DMS153 treated with DMSO at 0.1 percent for 48 hours (cell line): ENCODE results near the gene TCTN3.
"Not testable (repeated sequence)": the region's sequence is repeated elsewhere in the genome, so short reads cannot be mapped to it uniquely, and the experiment has no call there.

Experiments used
- DNase-seq: peaks from one replicate; lab custom pipeline; 2025; ENCODE audit not compliant: unreplicated experiment; lab: John Stamatoyannopoulos, UW

Gene TCTN3

GRCh38 chr10:95693668-95694534 lies at the start of gene TCTN3:
Gene TCTN3 (minus strand): TSS chr10:95693927. CDS start chr10:95693899, 28 bp downstream.
- peak; percentile 96 for DNase-seq

GRCh38 chr10:95742962-95743535 lies 49.3 kb upstream of the TCTN3 start:
- no peak for DNase-seq

DNA sequence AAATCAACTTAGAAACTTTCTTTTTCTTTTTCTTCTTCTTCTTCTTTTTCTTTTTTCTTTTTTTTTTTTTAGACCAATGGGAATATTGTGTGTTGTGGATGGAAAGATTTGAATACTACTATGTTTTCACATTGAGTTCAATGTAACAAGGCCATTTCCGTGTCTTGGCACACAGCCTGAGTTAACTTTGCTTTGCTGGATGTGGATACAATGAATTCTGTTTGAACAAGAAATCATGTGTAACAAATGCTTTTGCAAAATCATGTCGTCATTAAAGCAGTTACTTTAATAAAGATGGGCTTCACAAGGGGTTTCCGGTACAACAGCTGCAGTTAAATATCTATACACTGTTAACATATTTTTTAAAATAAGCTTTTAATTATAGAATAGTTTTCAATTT lies 48.8 kb upstream of the TCTN3 start:
- peak; percentile 80 for DNase-seq

- DNase-seq, result peak; percentile 27
Measured at GRCh38 chr10:95741807-95742467, 48.2 kb upstream of the TCTN3 start.

DNA sequence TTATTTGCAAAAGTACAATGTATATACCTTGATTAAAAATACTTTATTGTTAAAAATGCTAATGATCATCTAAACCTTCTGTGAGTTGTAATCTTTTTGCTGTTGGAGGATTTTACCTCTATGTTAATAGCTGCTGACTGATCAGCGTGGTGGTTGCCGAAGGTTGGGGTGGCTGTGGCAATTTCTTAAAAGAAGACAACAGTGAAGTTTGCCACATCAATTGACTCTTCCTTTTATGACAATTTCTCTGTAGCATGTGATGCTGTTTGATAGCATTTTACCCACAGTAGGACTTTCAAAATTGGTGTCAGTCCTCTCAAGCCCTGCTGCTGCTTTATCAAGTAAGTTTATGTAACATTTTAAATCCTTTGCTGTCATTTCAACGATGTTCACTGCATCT lies 45.3 kb upstream of the TCTN3 start:
- no peak for DNase-seq

DNA sequence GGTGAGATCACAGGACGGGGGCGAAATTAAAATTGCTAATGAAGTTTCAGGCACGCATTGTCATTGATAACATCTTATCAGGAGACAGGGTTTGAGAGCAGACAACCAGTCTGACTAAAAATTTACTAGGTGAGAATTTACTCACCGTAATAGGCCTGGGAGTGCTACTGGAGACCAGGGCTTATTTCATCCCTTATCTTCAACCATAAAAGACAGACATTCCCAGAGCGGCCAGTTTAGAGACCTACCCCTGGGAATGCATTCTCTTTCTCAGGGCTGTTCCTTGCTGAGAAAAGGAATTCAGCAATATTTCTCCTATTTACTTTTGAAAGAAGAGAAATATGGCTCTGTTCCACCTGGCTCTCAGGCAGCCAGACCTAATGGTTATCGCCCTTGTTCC lies 39.2 kb upstream of the TCTN3 start:
- not testable (repeated sequence) for DNase-seq

GRCh38 chr10:95730233-95730632 lies 36.5 kb upstream of the TCTN3 start:
- no peak for DNase-seq

- DNase-seq, result no peak
Measured at GRCh38 chr10:95729323-95730055, 35.8 kb upstream of the TCTN3 start.

DNA sequence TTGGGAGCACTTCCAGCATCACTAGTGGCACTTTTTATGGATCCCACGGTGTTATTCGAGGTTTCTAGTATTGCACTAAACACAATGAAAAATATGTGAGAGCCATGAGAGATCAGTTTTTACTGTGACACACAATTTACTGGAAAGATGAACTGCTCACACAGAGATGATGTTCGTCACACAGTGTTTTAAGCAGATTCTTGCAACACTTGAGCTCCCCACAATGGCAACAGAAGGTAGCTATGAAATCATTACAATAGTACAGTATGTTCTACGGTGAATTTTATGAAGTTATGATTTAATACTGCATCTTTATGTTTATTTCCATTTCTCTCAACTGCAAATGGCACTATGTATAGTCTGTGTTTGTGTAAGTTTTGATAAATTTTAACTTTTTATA lies 34.8 kb upstream of the TCTN3 start:
- DNase-seq, result no peak

- not testable (repeated sequence) for DNase-seq
Measured at GRCh38 chr10:95722496-95722895, 28.8 kb upstream of the TCTN3 start.

DNA sequence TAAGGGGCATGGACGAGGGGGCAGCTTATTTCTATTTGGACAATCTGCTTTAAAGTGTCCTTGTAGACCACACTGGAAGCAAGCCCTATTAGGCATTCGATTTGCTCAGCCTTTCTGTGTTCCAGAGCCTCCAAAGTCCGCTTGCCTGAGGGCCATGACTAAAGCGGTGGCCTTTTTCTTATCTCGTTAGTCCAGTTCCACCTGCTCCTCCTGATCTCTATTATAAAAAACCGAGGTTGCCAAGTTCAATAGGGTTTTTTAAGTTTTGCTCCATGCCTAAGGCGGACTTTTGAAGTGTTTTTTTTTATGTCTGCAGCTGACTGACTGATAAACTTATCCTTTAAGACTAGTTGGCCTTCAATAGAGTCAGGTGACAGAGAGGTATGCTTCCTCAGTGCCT lies 27.0 kb upstream of the TCTN3 start:
- DNase-seq, result not testable (repeated sequence)

DNA sequence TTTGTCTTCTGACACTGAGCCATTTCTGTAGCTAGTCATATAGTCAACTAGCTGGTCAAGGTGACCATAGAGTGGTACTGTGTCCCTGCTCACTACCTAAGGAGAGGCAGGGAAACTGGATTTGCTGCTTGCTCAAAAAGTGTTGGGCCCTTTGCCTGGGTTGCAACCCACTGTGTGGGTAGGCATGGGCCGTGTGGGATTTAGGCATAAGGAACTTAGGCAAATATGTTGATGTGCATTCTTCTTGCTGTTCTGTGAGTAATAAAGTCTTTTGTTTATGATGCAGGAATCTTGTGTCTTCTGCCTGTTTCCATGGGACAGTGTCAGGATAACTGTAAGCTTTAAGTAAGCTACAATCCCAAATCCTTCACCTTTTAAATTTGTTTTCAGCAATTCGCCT lies 23.1 kb upstream of the TCTN3 start:
- no peak for DNase-seq

DNA sequence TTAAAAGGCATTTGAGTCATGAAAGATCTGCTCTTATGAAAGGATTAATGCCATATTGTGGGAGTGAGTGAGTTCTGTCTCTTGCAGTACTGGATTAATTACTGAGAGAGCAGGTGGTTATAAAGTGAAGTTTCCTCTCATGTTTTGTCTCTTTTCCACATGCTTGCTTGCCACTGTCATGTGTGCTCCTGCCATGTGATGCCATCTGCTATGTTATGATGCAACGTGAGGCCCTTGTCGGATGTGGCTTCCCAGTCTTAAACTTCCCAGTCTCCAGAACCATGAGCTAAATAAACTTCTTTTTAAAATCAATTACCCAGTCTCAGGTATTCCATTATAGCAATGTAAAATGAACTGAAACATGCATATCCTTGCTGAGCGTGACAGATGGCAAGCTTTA lies 22.7 kb upstream of the TCTN3 start:
- DNase-seq, result no peak

DNA sequence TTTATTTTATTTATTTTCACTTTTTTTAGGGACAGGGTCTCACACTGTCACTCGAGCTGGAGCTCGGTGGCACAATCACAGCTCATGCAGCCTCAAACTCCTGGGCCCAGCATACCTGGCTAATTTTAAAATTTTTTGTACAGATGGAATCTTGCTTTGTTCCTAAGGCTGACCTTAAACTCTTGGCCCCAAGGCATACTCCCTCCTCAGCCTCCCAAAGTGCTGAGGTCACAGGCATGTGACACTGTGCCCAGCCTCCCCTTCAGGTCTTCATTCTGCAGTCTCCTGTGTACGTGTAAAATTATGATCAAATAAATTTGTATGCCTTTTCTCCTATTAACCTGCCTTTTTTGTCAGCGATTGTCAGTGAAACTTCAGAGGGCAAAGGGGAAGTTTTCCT lies 17.8 kb upstream of the TCTN3 start:
- DNase-seq, result no peak

DNA sequence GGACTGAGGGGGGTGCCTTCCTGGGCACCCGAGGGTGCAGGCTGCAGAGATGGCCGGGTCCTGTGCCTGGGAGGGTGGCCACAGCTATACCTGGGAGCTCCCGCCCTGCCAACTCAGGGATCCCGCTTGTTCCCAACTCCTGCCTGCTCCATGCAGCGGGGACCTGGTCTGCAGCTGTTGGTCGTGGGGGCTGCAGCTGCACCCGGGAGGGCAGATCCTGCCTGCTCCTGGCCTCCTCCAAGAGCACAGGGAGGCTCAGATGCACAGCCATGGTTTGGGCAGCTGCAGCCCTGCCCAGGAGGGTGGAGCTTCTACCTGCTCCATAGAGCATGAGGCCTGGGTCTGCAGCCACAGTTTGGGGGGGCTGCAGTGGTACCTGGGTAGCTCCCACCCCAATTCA lies 13.3 kb upstream of the TCTN3 start:
- no peak for DNase-seq

GRCh38 chr10:95706573-95706972 lies 12.8 kb upstream of the TCTN3 start:
- no peak for DNase-seq

DNA sequence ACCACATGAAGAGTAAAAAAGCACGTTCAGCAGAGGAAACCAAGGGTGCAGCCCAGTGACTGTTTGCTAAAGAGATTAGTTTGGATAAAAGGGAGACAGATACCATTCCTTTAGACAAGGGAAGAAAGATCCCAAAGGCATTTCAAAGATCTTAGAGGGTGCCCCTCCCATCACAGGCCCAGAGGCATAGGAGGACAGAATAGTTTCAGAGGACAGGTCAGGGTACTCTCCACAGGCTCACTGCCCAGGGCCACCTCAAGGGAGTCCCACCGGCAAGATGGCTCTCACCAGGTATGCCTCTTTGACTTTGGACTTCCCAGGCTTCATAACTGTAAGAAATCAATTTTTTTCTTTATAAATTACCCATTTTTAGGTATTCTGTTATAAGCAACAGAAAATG lies 4.7 kb upstream of the TCTN3 start:
- no peak for DNase-seq

DNA sequence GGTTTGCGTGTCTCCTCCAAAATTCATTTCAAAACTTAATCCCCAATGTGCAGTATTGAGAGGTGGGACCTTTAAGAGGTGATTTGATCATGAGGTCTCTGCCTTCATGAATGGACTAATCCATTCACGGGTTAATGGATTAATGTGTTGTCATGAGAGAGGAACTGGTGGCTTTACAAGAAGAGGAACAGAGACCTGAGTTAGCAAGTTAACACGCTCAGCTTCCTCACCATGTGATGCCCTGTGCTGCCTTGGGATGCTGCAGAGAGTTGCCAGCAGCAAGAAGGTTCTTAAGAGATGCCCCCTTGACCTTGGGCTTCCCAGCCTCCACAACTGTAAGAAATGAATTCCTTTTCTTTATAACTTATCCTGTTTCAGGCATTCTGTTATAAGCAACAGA lies 3.7 kb upstream of the TCTN3 start:
- no peak for DNase-seq

DNA sequence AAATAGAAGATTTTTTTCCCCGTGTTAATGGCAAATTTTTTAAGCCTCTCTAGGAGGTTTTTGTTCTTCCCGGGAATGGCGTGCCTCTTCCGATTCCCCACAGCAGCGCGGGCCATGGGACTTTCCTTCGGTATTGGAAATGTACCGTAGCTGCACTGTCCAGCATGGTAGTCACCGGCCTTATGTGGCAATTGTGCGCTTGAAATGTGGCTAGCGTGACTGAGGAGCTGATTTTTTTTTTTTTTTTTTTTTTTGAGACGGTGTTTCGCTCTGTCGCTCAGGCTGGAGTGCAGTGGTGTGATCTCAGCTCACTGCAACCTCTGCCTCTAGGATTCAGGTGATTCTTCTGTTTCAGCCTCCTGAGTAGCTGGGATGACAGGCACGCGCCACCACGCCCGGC lies 938 bp upstream of the TCTN3 start:
- DNase-seq, result no peak

DNA sequence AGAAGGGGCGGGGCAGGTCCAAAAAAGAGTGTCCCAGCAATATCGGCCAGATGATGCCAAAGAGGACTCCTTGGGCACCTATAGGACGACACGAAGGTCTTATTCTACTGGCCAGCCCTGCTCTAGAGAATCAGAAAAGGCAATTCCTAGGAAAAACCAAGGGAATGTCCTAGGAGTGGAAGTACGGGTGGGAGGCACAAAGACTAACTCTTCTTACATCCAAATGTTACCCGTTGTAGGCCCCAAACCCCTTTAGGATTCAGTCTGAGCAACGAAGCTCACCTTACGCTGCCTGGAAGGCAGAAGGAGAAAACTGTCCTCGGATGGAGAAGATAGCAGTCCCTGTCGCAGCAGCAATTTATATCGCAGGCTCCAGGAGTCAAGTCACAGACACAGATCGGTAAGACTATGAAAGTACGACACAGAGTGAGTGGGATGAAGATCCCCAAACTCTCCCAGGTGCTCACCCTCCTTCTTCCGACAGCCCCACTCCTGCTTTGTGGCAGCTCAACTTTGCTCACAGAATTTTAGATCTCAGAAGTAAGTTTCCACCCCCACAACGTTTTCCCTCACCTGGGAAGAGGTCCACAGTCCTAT lies 558 bp downstream of the TCTN3 start:
- DNase-seq, result no peak

GRCh38 chr10:95691281-95691680 lies 2.4 kb downstream of the TCTN3 start:
- no peak for DNase-seq
